Subcutaneous abdominal adipose tissue (tissue), 5 donors: Measurements from ENCODE around the gene PCDH1.
A peak's percentile ranks its signal among the peaks of the same experiment; 100 is the strongest.

ENCODE experiments used
- H3K27ac ChIP-seq: one replicate; pipeline ENCODE4 v1.7.0; 2013; ENCODE audit warnings: low read depth, mild to moderate bottlenecking, inconsistent platforms, low read length, moderate library complexity
- H3K27me3 ChIP-seq, 5 donors: one replicate each; pipeline ENCODE4 v1.7.0; 2013; ENCODE audit warnings: low read length in 5 of 5, inconsistent platforms in 1 of 5; ENCODE audit not compliant: control insufficient read depth in 5 of 5, insufficient read depth in 4 of 5
- H3K36me3 ChIP-seq, 5 donors: one replicate each; pipeline ENCODE4 v1.7.0; 2013; ENCODE audit warnings: low read length in 5 of 5; ENCODE audit not compliant: control insufficient read depth in 5 of 5, insufficient read depth in 5 of 5
- H3K4me1 ChIP-seq, 5 donors: one replicate each; pipeline ENCODE4 v1.7.0; 2013; ENCODE audit warnings: low read length in 5 of 5, mild to moderate bottlenecking in 3 of 5, moderate library complexity in 1 of 5; ENCODE audit not compliant: control insufficient read depth in 5 of 5, insufficient read depth in 5 of 5
- H3K4me3 ChIP-seq, 5 donors: one replicate each; pipeline ENCODE4 v1.7.0; 2013; ENCODE audit warnings: low read length in 5 of 5, low read depth in 1 of 5
- H3K9ac ChIP-seq, 5 donors: one replicate each; pipeline ENCODE4 v1.7.0; 2013; ENCODE audit warnings: low read length in 5 of 5, mild to moderate bottlenecking in 4 of 5, moderate library complexity in 3 of 5
- H3K9me3 ChIP-seq, 5 donors: one replicate each; pipeline ENCODE4 v1.7.0; 2013; ENCODE audit warnings: low read length in 5 of 5; ENCODE audit not compliant: control insufficient read depth in 5 of 5
- donor health status: healthy.
- donor health status: healthy.
- donor health status: healthy.
- donor health status: healthy.
- donor health status: healthy.

Gene PCDH1

GRCh38 chr5:141874262-141874964 is 3.8 kb downstream of the PCDH1 start:
- H3K4me3 ChIP-seq: peak overlapping the region in 4 of 5 donors; percentile 31 to 86 (median 75)
- peak overlapping the region in 1 of 5 donors; percentile 74 for H3K9ac ChIP-seq
- peaks cover 10 to 74% (median 31%) of the 10 kb centered on the region in 5 donors for H3K4me1 ChIP-seq

GRCh38 chr5:141873933-141874261 is 4.3 kb downstream of the PCDH1 start:
- Histone ChIP-seq H3K9ac (peak overlapping the region in 1 of 5 donors; percentile 74), H3K4me3 (peak overlapping the region in 4 of 5 donors; percentile 10 to 86 (median 75)), H3K36me3 (peaks cover 0 to 5% (median under 1%) of the 10 kb centered on the region in 5 donors), H3K27me3 (peaks cover 16 to 50% (median 43%) of the 10 kb centered on the region in 5 donors), H3K9me3 (no peaks in the 10 kb centered on the region), H3K4me1 (peaks cover 5 to 69% (median 26%) of the 10 kb centered on the region in 5 donors), H3K27ac (peak overlapping the region; percentile 70)

More at GRCh38 chr5:141874262-141874964, 3.8 kb downstream of the PCDH1 start:
- Histone ChIP-seq H3K27ac (peak overlapping the region; percentile 70), H3K9me3 (no peaks in the 10 kb centered on the region), H3K27me3 (peaks cover 16 to 50% (median 42%) of the 10 kb centered on the region in 5 donors), H3K36me3 (no peaks in the 10 kb centered on the region)

GRCh38 chr5:141872496-141873356 is 5.5 kb downstream of the PCDH1 start:
- Histone ChIP-seq H3K9me3 (no peaks in the 10 kb centered on the region), H3K27me3 (peaks cover 16 to 50% (median 41%) of the 10 kb centered on the region in 5 donors), H3K4me3 (no peak overlapping the region), H3K36me3 (peaks cover 0 to 16% (median 12%) of the 10 kb centered on the region in 5 donors), H3K9ac (no peak overlapping the region), H3K27ac (no peak overlapping the region), H3K4me1 (peaks cover 5 to 61% (median 18%) of the 10 kb centered on the region in 5 donors)

- H3K4me3 ChIP-seq: no peak overlapping the region
- no peak overlapping the region for H3K27ac ChIP-seq
- no peaks in the 10 kb centered on the region for H3K9me3 ChIP-seq
- H3K36me3 ChIP-seq: peaks cover 0 to 24% (median 15%) of the 10 kb centered on the region in 5 donors
- H3K9ac ChIP-seq: no peak overlapping the region
- H3K27me3 ChIP-seq: peaks cover 7 to 42% (median 33%) of the 10 kb centered on the region in 5 donors
- peaks cover 5 to 53% (median 11%) of the 10 kb centered on the region in 5 donors for H3K4me1 ChIP-seq
Measured at GRCh38 chr5:141871870-141872269, 6.3 kb downstream of the PCDH1 start.

GRCh38 chr5:141870871-141871270 is 7.3 kb downstream of the PCDH1 start:
- Histone ChIP-seq H3K4me1 (peaks cover under 1 to 49% (median 5%) of the 10 kb centered on the region in 5 donors), H3K27me3 (peaks cover 3 to 32% (median 26%) of the 10 kb centered on the region in 5 donors), H3K36me3 (peaks cover 0 to 33% (median 21%) of the 10 kb centered on the region in 5 donors), H3K27ac (no peak overlapping the region), H3K9ac (no peak overlapping the region), H3K4me3 (no peak overlapping the region), H3K9me3 (no peaks in the 10 kb centered on the region)

GRCh38 chr5:141870228-141870627 is 8.0 kb downstream of the PCDH1 start:
- Histone ChIP-seq H3K9ac (no peak overlapping the region), H3K27ac (no peak overlapping the region), H3K4me3 (no peak overlapping the region), H3K36me3 (peaks cover 0 to 39% (median 24%) of the 10 kb centered on the region in 5 donors), H3K4me1 (peaks cover 0 to 46% (median 5%) of the 10 kb centered on the region in 5 donors), H3K9me3 (no peaks in the 10 kb centered on the region), H3K27me3 (peaks cover 3 to 27% (median 21%) of the 10 kb centered on the region in 5 donors)

- no peak overlapping the region for H3K9ac ChIP-seq
- H3K27ac ChIP-seq: no peak overlapping the region
- no peaks in the 10 kb centered on the region for H3K9me3 ChIP-seq
- H3K4me1 ChIP-seq: peaks cover 0 to 39% (median 5%) of the 10 kb centered on the region in 5 donors
- peaks cover 3 to 20% (median 18%) of the 10 kb centered on the region in 5 donors for H3K27me3 ChIP-seq
- no peak overlapping the region for H3K4me3 ChIP-seq
- H3K36me3 ChIP-seq: peaks cover 0 to 45% (median 31%) of the 10 kb centered on the region in 5 donors
Measured at GRCh38 chr5:141869514-141869913, 8.7 kb downstream of the PCDH1 start.

- H3K27ac ChIP-seq: no peak overlapping the region
- no peak overlapping the region for H3K4me3 ChIP-seq
- H3K9me3 ChIP-seq: no peaks in the 10 kb centered on the region
- H3K36me3 ChIP-seq: peaks cover 0 to 50% (median 36%) of the 10 kb centered on the region in 5 donors
- peaks cover 3 to 16% (median 13%) of the 10 kb centered on the region in 5 donors for H3K27me3 ChIP-seq
- no peak overlapping the region for H3K9ac ChIP-seq
- peaks cover 0 to 35% (median 3%) of the 10 kb centered on the region in 5 donors for H3K4me1 ChIP-seq
Measured at GRCh38 chr5:141869040-141869439, 9.2 kb downstream of the PCDH1 start.

- H3K36me3 ChIP-seq: peaks cover 0 to 55% (median 41%) of the 10 kb centered on the region in 5 donors
- H3K9me3 ChIP-seq: no peaks in the 10 kb centered on the region
- no peak overlapping the region for H3K9ac ChIP-seq
- H3K27ac ChIP-seq: no peak overlapping the region
- H3K27me3 ChIP-seq: peaks cover 3 to 13% (median 10%) of the 10 kb centered on the region in 5 donors
- H3K4me3 ChIP-seq: no peak overlapping the region
- H3K4me1 ChIP-seq: peaks cover 0 to 31% (median 3%) of the 10 kb centered on the region in 5 donors
Measured at GRCh38 chr5:141868541-141868940, 9.7 kb downstream of the PCDH1 start.
